ENCODE results near the gene FBXO46.

FBXO46 gene

GRCh38 chr19:45713141-45713540 lies 17.6 kb downstream of the FBXO46 start:
- no peak for DNase-seq (ENCODE audit: low read depth in 1 of 2, low spot score in 1 of 2)
- no peaks in the 10 kb centered on the region for H3K27me3 ChIP-seq (ENCODE audit: insufficient read depth, poor library complexity, severe bottlenecking)
- H3K27ac ChIP-seq (replicated peaks) = no peak overlapping the region
- TF ChIP-seq SPI1 (IDR thresholded peaks at IDR 0.05; ENCODE audit: borderline replicate concordance, low read depth) = no peak
- H3K4me3 ChIP-seq (replicated peaks; ENCODE audit: insufficient read depth, low read length) = no peak overlapping the region

- Histone ChIP-seq H3K27me3 (ENCODE audit: insufficient read depth, poor library complexity, severe bottlenecking) (no peaks in the 10 kb centered on the region), H3K27ac (replicated peaks) (no peak overlapping the region), H3K4me3 (replicated peaks; ENCODE audit: insufficient read depth, low read length) (no peak overlapping the region)
- no peak for DNase-seq (ENCODE audit: low read depth in 1 of 2, low spot score in 1 of 2)
- TF ChIP-seq SPI1 (IDR thresholded peaks at IDR 0.05; ENCODE audit: borderline replicate concordance, low read depth) (no peak), POLR2AphosphoS5 (IDR thresholded peaks at IDR 0.05; ENCODE audit: low read depth) (no peak), CTCF (IDR thresholded peaks at IDR 0.05; ENCODE audit: insufficient read depth, low read length) (no peak), GABPA (IDR thresholded peaks at IDR 0.05; ENCODE audit: low read depth) (no peak)
- TF ChIP-seq, protein P1, sequence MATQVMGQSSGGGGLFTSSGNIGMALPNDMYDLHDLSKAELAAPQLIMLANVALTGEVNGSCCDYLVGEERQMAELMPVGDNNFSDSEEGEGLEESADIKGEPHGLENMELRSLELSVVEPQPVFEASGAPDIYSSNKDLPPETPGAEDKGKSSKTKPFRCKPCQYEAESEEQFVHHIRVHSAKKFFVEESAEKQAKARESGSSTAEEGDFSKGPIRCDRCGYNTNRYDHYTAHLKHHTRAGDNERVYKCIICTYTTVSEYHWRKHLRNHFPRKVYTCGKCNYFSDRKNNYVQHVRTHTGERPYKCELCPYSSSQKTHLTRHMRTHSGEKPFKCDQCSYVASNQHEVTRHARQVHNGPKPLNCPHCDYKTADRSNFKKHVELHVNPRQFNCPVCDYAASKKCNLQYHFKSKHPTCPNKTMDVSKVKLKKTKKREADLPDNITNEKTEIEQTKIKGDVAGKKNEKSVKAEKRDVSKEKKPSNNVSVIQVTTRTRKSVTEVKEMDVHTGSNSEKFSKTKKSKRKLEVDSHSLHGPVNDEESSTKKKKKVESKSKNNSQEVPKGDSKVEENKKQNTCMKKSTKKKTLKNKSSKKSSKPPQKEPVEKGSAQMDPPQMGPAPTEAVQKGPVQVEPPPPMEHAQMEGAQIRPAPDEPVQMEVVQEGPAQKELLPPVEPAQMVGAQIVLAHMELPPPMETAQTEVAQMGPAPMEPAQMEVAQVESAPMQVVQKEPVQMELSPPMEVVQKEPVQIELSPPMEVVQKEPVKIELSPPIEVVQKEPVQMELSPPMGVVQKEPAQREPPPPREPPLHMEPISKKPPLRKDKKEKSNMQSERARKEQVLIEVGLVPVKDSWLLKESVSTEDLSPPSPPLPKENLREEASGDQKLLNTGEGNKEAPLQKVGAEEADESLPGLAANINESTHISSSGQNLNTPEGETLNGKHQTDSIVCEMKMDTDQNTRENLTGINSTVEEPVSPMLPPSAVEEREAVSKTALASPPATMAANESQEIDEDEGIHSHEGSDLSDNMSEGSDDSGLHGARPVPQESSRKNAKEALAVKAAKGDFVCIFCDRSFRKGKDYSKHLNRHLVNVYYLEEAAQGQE (IDR thresholded peaks at IDR 0.05; ENCODE audit: insufficient replicate concordance, low read depth) = no peak
These were observed 18.0 kb downstream of the FBXO46 start for GRCh38 chr19:45712699-45713067.

GRCh38 chr19:45711851-45712698 lies 18.6 kb downstream of the FBXO46 start:
- no peak overlapping the region for H3K27ac ChIP-seq (replicated peaks)
- TF ChIP-seq POLR2AphosphoS5 (IDR thresholded peaks at IDR 0.05; ENCODE audit: low read depth) = no peak
- TF ChIP-seq CTCF (IDR thresholded peaks at IDR 0.05; ENCODE audit: insufficient read depth, low read length) = no peak
- TF ChIP-seq GABPA (IDR thresholded peaks at IDR 0.05; ENCODE audit: low read depth) = no peak
- TF ChIP-seq SPI1 (IDR thresholded peaks at IDR 0.05; ENCODE audit: borderline replicate concordance, low read depth) = no peak
- TF ChIP-seq, protein P1 (IDR thresholded peaks at IDR 0.05; ENCODE audit: insufficient replicate concordance, low read depth) = no peak
- H3K4me3 ChIP-seq (replicated peaks; ENCODE audit: insufficient read depth, low read length) = no peak overlapping the region
- DNase-seq (ENCODE audit: low read depth in 1 of 2, low spot score in 1 of 2) = no peak
- H3K27me3 ChIP-seq (ENCODE audit: insufficient read depth, poor library complexity, severe bottlenecking) = no peaks in the 10 kb centered on the region

- no peak overlapping the region for H3K4me3 ChIP-seq (replicated peaks; ENCODE audit: insufficient read depth, low read length)
- no peaks in the 10 kb centered on the region for H3K27me3 ChIP-seq (ENCODE audit: insufficient read depth, poor library complexity, severe bottlenecking)
- H3K27ac ChIP-seq (replicated peaks) = no peak overlapping the region
- DNase-seq (ENCODE audit: low read depth in 1 of 2, low spot score in 1 of 2) = no peak
- TF ChIP-seq POLR2AphosphoS5 (IDR thresholded peaks at IDR 0.05; ENCODE audit: low read depth) (no peak), SPI1 (IDR thresholded peaks at IDR 0.05; ENCODE audit: borderline replicate concordance, low read depth) (no peak), CTCF (IDR thresholded peaks at IDR 0.05; ENCODE audit: insufficient read depth, low read length) (no peak), GABPA (IDR thresholded peaks at IDR 0.05; ENCODE audit: low read depth) (no peak)
- TF ChIP-seq, protein P1 (IDR thresholded peaks at IDR 0.05; ENCODE audit: insufficient replicate concordance, low read depth) = no peak
These were observed 20.2 kb downstream of the FBXO46 start for GRCh38 chr19:45710356-45711130.
